Glutamatergic neuron (in vitro differentiated cells): ENCODE measurements around the gene CACNA1C. TPM values are rescaled to one million over a fixed set of nuclear protein-coding genes. Genes with fewer than 3 reads are reported as not detected.

Source experiments
- DNase-seq: peaks from one replicate; pipeline ENCODE4 v3.0.0; 2022
- H3K27ac Mint-ChIP-seq: one replicate; pipeline ENCODE4 v1.8.0; 2020; ENCODE audit warnings: mild to moderate bottlenecking, mixed read lengths, inconsistent platforms; ENCODE audit not compliant: unreplicated experiment
- H3K27me3 Mint-ChIP-seq: one replicate; pipeline ENCODE4 v1.8.0; 2020; ENCODE audit warnings: mild to moderate bottlenecking, moderate library complexity, mixed read lengths, inconsistent platforms; ENCODE audit not compliant: unreplicated experiment
- H3K36me3 Mint-ChIP-seq: one replicate; pipeline ENCODE4 v1.8.0; 2020; ENCODE audit warnings: mild to moderate bottlenecking, mixed read lengths, inconsistent platforms; ENCODE audit not compliant: unreplicated experiment
- H3K4me1 Mint-ChIP-seq: one replicate; pipeline ENCODE4 v1.8.0; 2020; ENCODE audit warnings: mild to moderate bottlenecking, low read depth, mixed read lengths, inconsistent platforms; ENCODE audit not compliant: unreplicated experiment
- H3K4me3 Mint-ChIP-seq: one replicate; pipeline ENCODE4 v1.8.0; 2020; ENCODE audit warnings: mild to moderate bottlenecking, mixed read lengths, inconsistent platforms; ENCODE audit not compliant: unreplicated experiment
- H3K9me3 Mint-ChIP-seq: one replicate; pipeline ENCODE4 v1.8.0; 2020; ENCODE audit warnings: mild to moderate bottlenecking, moderate library complexity, mixed read lengths, inconsistent platforms; ENCODE audit not compliant: unreplicated experiment
- total RNA-seq: library from RNA; stranded (reverse); fragmentation: NEBNext Ultra II Directional; extraction: Animal tissue kit (Norgen Biotek cat#: 25700); gene quantifications from one replicate; pipeline ENCODE4 v1.2.1, GENCODE V29; 2021; ENCODE audit not compliant: unreplicated experiment
- TF ChIP-seq, protein P1 (sequence below): fragments of 200-600 bp; sonication (generic); IDR thresholded peaks from one replicate; pipeline ENCODE4 v1.5.0; 2021; ENCODE audit not compliant: partially characterized antibody, unreplicated experiment

Gene CACNA1C
- total RNA-seq, 1 donor from 2014 or later, result 11.0 TPM

GRCh38 chr12:2629051-2629450 lies 576.3 kb downstream of the CACNA1C start:
- Mint-ChIP-seq H3K4me1 (peaks cover 14% of the 10 kb centered on the region), H3K36me3 (peaks cover 2% of the 10 kb centered on the region), H3K9me3 (peaks cover 7% of the 10 kb centered on the region), H3K4me3 (no peak overlapping the region), H3K27ac (no peak overlapping the region), H3K27me3 (peaks cover 2% of the 10 kb centered on the region)
- TF ChIP-seq, protein P1, sequence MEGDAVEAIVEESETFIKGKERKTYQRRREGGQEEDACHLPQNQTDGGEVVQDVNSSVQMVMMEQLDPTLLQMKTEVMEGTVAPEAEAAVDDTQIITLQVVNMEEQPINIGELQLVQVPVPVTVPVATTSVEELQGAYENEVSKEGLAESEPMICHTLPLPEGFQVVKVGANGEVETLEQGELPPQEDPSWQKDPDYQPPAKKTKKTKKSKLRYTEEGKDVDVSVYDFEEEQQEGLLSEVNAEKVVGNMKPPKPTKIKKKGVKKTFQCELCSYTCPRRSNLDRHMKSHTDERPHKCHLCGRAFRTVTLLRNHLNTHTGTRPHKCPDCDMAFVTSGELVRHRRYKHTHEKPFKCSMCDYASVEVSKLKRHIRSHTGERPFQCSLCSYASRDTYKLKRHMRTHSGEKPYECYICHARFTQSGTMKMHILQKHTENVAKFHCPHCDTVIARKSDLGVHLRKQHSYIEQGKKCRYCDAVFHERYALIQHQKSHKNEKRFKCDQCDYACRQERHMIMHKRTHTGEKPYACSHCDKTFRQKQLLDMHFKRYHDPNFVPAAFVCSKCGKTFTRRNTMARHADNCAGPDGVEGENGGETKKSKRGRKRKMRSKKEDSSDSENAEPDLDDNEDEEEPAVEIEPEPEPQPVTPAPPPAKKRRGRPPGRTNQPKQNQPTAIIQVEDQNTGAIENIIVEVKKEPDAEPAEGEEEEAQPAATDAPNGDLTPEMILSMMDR, result no peak
- no peak for DNase-seq

DNA sequence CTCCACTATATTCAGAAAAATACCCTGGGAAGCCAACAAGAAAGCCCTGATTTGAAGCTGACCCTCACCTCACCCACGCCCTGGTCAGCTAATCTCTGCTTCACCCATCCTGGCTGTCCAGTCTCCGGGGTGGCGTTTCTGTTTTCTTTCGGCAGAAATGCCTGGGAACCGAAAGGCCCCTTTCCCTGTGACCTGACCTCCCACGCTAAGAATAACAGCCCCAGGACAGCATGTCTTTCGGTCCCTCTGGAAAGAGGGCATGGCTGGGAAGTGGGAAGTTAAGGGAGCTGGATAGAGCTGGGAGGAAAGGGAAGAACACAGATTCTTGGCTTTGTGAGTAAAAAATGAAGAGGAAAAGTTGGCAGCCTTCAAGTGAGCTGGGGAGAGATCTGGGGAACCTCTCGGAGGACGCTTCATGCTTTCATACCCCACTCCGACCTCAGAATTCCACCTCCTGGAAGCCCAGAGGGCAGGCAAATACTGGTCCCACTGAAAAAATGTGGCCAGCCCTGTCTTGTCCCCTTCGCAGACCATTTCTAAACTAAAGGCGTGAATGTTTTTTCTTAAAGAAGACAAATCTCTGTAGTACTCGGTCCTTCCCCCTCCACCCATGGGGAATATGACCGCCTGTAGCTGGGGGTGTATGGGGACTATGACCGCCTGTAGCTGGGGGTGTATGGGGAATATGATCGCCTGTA lies 579.0 kb downstream of the CACNA1C start:
- Mint-ChIP-seq H3K4me1 (peaks cover 11% of the 10 kb centered on the region), H3K36me3 (peaks cover 15% of the 10 kb centered on the region), H3K9me3 (peaks cover 11% of the 10 kb centered on the region), H3K27ac (no peak overlapping the region), H3K4me3 (no peak overlapping the region), H3K27me3 (peaks cover 5% of the 10 kb centered on the region)
- TF ChIP-seq, protein P1, result no peak
- DNase-seq, result no peak

DNA sequence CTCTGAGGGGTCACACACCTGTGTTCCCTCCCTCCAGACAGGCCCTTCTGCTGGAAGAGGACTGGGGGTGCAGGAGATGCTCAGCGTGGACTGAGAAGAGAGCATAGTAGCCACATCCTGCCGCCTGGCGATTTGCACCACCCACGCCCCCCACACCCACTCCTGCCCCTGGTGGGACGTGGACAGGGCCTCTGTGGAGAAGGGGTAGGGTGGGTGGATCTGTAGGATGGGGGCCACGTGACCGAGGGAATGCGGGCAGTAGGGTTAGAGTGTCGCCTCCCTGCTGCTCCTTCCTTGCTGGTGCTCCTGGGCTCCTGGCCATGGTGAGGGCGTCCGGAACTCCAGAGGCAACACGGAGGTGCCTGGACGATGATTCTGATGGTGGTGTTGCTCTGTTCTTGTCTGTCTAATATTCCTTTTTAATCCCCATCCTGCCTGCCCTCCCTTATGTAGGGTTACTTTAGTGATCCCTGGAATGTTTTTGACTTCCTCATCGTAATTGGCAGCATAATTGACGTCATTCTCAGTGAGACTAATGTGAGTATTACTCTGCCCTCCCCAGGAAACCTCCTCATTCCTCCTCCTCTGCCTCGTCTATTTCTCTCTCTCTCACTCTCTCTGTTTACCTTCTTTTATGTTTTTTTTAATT lies 580.5 kb downstream of the CACNA1C start:
- TF ChIP-seq, protein P1, result no peak
- H3K36me3 Mint-ChIP-seq, result peaks cover 15% of the 10 kb centered on the region
- H3K4me1 Mint-ChIP-seq, result peaks cover 4% of the 10 kb centered on the region
- H3K27ac Mint-ChIP-seq, result no peak overlapping the region
- DNase-seq, result no peak
- H3K4me3 Mint-ChIP-seq, result no peak overlapping the region
- peaks cover 12% of the 10 kb centered on the region for H3K9me3 Mint-ChIP-seq
- H3K27me3 Mint-ChIP-seq, result peaks cover 5% of the 10 kb centered on the region

GRCh38 chr12:2633825-2634200 lies 581.0 kb downstream of the CACNA1C start:
- peaks cover 8% of the 10 kb centered on the region for H3K27me3 Mint-ChIP-seq
- peaks cover 4% of the 10 kb centered on the region for H3K4me1 Mint-ChIP-seq
- no peak overlapping the region for H3K27ac Mint-ChIP-seq
- peaks cover 12% of the 10 kb centered on the region for H3K9me3 Mint-ChIP-seq
- no peak overlapping the region for H3K4me3 Mint-ChIP-seq
- H3K36me3 Mint-ChIP-seq, result peaks cover 15% of the 10 kb centered on the region
- TF ChIP-seq, protein P1, result no peak
- no peak for DNase-seq

- Mint-ChIP-seq H3K36me3 (peaks cover 15% of the 10 kb centered on the region), H3K27ac (peak overlapping the region; percentile 20), H3K4me3 (no peak overlapping the region), H3K4me1 (peaks cover 4% of the 10 kb centered on the region), H3K27me3 (peaks cover 8% of the 10 kb centered on the region), H3K9me3 (peaks cover 12% of the 10 kb centered on the region)
- TF ChIP-seq, protein P1, result no peak
- DNase-seq, result no peak
Observed at GRCh38 chr12:2634471-2634870, 581.7 kb downstream of the CACNA1C start.
